ENCODE data around the gene PRUNE2.

- TF ChIP-seq CTCF (IDR thresholded peaks at IDR 0.05; ENCODE audit: low read depth, low read length, poor library complexity, severe bottlenecking) (no peak), EZH2phosphoT487 (IDR thresholded peaks at IDR 0.05; ENCODE audit: borderline replicate concordance, low read length) (no peak)
Observed at GRCh38 chr9:76868897-76869296, 37.0 kb downstream of the PRUNE2 start.
